ENCODE data around the gene SNX22.

The SNX22 gene

DNA sequence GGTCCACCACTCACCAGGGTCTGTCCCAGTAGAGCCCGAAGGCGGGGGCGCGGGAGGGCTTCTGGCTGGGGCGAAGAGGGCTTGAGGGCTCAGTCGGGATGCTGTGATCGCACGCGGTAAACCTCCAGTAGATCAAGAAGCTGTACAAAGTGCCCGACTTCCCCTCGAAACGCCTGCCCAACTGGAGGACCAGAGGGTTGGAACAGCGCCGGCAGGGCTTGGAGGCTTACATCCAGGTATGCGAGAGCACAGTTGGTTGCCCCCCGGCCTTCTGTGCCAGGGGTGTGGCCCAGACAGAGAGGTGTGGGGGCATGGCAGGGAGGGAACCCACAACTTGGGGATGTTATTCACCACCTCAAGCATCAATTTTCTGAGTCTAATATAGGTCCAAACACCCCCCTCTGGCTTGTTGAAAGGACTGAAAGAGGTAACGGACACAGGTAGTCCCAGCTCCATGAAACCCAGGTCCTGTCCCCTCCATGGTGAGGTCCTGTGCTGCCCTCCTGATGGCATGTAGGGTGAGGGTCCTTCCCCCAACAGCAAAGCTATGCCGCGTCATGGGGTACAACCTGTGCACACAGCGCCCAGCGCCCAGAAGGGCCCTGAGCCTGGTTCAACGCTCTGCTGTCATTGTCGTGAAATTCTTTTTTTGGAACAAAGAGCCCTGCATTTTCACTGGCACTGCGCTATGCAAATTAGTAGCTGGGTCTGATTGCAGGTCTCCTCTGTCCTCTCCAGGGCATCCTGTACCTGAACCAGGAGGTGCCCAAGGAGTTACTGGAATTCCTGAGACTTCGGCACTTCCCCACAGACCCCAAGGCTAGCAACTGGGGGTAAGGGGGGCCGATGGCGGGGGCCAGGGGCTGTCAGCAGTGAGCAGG, 1.2 kb downstream of the SNX22 start:
- in situ Hi-C loops (cut with HindIII; ENCODE audit: low pct_ligation_motif_present, low pct_unique_long_range_greater_than_20kb, low sequenced_read_pairs) = no loop called here

DNA sequence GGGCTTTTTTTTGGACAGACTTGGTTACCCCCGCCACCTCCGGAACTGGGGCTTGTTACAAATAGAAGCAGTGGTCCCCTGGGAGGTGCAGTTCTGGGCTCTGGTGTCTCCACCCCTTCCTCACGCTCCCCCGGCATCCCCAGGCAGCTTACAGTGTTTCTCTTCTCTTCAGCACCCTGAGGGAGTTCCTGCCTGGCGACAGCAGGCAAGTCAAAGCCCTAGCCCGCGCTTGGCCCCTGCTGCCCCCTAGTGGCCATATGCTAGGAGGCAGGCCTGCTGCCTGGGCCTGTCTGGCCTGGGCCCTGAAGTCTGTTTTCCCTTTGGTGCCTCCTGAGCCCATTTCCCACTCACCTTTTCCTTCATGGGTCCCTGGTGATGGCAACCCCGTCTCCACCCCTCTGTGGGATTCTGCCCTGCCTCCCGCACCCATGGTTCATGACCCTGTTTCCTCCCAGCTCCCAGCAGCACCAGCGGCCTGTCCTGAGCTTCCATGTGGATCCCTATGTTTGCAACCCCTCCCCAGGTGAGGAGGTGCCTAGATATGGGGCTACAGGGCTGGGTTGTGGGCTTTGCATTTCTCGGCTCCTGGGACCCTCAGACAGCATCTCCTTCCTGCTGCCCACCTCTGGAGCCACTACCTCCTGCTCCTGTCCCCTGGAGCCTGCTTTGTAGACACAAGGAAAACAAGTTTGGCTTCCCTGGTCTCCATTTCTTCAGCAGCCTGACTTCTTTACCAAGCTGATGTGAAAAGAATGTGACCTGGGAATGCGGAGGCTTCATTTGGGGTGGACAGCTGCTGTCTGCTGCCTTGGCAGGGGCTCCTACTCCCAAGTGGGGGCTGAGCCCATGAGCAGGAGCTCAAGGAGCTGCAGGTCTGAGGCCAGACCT, 2.2 kb downstream of the SNX22 start:
- DNase-seq = peak; percentile 78
- in situ Hi-C loops (cut with HindIII; ENCODE audit: low pct_ligation_motif_present, low pct_unique_long_range_greater_than_20kb, low sequenced_read_pairs) = no loop called here

More for the DNA sequence above, 1.2 kb downstream of the SNX22 start:
- DNase-seq = no peak

DNA sequence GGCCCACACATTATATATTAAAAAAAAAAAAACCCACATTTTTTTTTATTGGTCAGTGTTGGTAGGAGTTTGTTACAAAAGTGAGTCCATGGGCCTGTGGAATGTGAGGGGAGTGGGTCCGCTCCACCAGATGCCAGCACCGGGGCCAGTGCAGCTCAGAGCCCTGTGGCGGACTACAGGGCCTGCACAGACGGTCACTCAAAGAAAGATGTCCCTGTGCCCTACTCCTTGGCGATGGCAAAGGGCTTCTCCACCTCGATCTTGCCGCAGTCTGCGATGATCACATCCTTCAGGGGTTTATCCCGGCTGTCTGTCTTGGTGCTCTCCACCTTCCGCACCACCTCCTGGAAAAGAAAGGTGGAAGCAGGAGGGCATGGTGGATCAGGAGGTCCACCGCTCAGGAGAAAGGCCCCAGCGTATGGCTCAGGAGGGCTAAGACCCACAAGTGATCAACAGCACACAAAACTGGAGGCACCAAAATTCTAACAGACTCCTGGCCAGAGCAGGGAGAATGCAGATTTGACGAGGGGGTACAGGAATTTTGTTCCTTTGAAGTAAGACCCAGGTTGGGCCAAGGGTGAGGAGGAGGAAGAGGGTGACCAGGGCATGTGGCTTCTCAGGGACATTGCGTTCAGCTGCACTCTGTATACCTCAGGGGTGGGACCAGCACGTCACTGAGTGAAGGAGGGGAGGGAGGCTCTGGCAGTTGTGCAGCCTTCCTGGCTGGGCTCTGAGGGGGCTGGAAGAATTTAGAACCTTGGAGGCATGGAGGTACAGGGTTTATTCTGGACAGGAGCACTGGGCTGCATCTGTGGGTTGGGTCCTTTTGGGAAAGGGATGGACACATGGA, 4.5 kb downstream of the SNX22 start:
- no peak for DNase-seq
- in situ Hi-C loops (cut with HindIII; ENCODE audit: low pct_ligation_motif_present, low pct_unique_long_range_greater_than_20kb, low sequenced_read_pairs) = no loop called here

GRCh38 chr15:64156652-64157331, 5.3 kb downstream of the SNX22 start:
- in situ Hi-C loops (cut with HindIII; ENCODE audit: low pct_ligation_motif_present, low pct_unique_long_range_greater_than_20kb, low sequenced_read_pairs) = no loop called here
- no peak for DNase-seq

DNA sequence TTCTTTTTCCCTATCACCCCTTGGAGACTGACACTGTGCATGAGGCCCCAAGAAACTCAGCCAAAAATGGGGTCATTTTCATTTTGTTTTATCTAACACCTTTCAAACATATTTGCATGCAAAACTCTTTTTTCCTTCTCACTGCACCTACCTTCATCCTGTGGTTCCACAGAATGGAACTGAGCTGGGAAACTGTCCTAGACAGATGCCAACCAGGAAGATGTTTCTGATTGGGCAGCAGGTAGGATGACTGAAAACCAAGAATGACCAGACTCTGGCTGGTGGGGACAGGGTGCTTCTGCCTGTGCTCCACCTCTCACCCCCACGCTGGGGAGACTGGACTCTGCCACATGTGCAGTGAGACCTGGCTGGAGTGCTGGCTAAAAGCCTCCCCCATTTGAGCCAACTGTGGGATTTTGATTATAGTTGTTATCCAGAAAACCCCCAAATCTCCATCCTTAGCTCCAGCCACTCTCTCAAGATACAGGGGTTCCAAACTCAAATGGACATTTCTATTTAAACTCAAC, 6.1 kb downstream of the SNX22 start:
- DNase-seq = no peak
- in situ Hi-C loops (cut with HindIII; ENCODE audit: low pct_ligation_motif_present, low pct_unique_long_range_greater_than_20kb, low sequenced_read_pairs) = no loop called here

GRCh38 chr15:64158363-64159134, 7.0 kb downstream of the SNX22 start:
- in situ Hi-C loops (cut with HindIII; ENCODE audit: low pct_ligation_motif_present, low pct_unique_long_range_greater_than_20kb, low sequenced_read_pairs) = no loop called here
- DNase-seq = no peak

- no peak for DNase-seq
- in situ Hi-C loops (cut with HindIII; ENCODE audit: low pct_ligation_motif_present, low pct_unique_long_range_greater_than_20kb, low sequenced_read_pairs) = no loop called here
These were observed 10.4 kb downstream of the SNX22 start for GRCh38 chr15:64161688-64162477.

DNA sequence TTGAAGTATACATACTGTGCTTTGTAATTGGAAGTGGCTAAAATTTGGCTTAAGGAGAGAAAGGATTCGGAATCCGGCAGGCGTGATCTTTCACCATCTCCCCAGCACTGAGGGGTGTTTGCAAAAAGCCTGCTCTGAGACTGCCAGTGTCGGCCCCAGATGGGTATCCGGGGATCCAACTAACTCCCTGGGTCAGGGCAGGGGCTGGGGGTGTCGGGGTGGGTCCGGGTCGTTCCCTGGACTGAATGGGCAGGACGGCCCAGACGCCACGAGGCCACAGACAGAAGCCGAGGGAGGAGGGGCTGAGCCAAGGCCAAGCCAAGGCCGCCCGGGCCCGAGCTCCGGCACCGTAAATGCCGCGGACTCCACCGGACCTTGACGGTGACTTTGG, 10.9 kb downstream of the SNX22 start:
- no peak for DNase-seq
- in situ Hi-C loops (cut with HindIII; ENCODE audit: low pct_ligation_motif_present, low pct_unique_long_range_greater_than_20kb, low sequenced_read_pairs) = no loop called here

DNA sequence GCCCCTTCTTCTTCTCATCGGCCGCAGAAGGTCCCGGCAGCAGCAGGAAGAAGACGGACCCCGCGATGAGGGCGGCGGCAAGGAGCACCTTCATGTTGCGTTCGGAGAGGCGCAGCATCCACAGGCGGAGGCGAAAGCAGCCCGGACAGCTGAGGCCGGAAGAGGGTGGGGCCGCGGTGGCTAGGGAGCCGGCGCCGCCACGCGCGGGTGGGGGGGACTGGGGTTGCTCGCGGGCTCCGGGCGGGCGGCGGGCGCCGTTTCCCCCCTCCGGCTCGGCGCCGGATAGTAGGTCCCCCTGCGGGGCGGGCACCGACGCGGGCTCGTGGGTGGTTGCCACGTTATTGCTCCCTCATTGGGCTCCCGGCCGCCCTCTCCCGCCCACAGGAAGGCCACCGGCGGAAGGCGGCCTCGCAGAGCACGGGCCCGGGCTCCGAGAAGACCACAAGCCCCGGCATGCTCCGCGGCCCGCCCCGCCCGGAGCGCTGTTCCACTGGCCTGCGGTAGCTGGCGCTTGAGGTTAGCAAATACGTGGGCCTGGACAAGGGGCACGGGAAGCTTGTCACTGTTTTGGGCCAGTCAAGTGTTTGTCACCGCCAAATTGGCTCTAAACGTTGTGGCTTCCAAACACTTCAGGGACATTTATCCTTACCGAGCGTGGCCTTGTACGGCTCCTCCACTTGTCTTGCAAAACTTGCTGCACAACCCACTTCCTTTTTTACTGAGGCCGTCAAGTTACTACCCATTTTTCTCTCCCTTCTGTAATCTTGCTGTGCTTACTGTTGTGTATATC, 11.5 kb downstream of the SNX22 start, which contains the start of gene PPIB:
PPIB (minus strand) TSS at position 154 of the 790 bp plus-strand sequence; CDS start at position 118, 36 bp downstream.
- in situ Hi-C loops (cut with HindIII; ENCODE audit: low pct_ligation_motif_present, low pct_unique_long_range_greater_than_20kb, low sequenced_read_pairs) = no loop called here
- peak; percentile 93 for DNase-seq

DNA sequence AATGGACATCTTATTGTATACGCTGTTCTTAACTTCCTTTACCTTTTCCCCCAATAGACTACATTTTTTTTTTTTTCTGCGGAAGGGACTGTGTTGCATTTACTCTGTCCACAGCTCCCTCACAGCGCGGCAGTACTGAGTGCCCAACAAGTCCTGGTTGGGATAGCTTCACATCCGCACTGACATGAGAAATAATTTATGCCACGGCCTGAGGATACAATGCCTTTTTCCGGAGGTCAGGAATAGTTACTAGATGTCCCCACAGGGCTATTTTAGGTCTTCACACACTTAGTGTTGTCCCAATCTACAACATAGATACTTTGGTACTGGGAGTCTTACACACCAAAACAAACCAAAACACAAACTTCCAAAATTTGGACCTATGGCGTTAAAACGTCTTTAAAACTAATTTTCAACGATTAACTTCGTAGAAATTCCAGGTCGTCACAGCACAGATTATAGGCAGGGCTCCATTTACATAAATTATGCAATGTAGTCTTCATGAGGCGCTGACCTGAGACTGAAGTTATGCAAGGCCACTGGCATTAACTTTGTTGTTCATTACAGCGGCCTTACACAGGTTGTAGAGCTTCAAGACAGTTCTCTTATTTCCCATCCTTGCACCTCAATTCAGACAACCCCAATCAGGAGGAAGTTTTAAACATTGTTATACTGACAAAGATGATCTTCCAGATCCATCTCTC, 12.3 kb downstream of the SNX22 start:
- no peak for DNase-seq
- in situ Hi-C loops (cut with HindIII; ENCODE audit: low pct_ligation_motif_present, low pct_unique_long_range_greater_than_20kb, low sequenced_read_pairs) = no loop called here

GRCh38 chr15:64164436-64164835, 12.9 kb downstream of the SNX22 start:
- DNase-seq = no peak
- in situ Hi-C loops (cut with HindIII; ENCODE audit: low pct_ligation_motif_present, low pct_unique_long_range_greater_than_20kb, low sequenced_read_pairs) = no loop called here

- no peak for DNase-seq
- in situ Hi-C loops (cut with HindIII; ENCODE audit: low pct_ligation_motif_present, low pct_unique_long_range_greater_than_20kb, low sequenced_read_pairs) = no loop called here
These were observed 14.8 kb downstream of the SNX22 start for GRCh38 chr15:64166102-64166890.

GRCh38 chr15:64180235-64180824, 28.8 kb downstream of the SNX22 start:
- DNase-seq = no peak
- in situ Hi-C loops (cut with HindIII; ENCODE audit: low pct_ligation_motif_present, low pct_unique_long_range_greater_than_20kb, low sequenced_read_pairs) = no loop called here

DNA sequence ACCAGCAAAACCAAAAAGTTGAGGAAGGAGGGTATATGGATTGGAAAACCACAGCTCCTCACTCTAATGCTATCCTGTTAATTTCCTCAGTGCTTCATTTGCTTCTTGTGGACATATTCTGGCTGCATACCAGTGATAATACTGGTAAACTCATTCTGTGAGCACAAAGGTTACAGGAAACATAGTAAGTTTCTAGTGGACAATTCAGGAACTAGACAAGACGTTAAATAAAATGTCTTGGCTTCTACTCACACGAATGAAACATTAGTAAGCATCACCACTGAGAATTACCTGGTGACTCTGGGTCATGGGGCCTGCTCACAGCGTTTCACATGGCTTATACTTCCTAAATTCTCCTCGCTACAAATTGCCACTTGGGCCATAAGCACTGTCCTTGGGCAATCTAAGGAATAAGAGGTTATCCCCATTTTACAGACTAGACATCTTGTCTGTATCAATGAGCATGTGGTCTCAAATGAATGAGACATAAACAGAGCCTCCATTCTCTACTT, 31.4 kb downstream of the SNX22 start:
- in situ Hi-C loops (cut with HindIII; ENCODE audit: low pct_ligation_motif_present, low pct_unique_long_range_greater_than_20kb, low sequenced_read_pairs) = no loop called here
- no peak for DNase-seq
